Ovary (tissue), 3 donors: Measurements from ENCODE around the gene TUBGCP5.

Source experiments
- CTCF ChIP-seq, 3 donors: fragments of 450-650 bp in 2 of 3; fragments of 200-600 bp in 1 of 3; IDR thresholded peaks; one replicate each; pipeline versions ENCODE4 v1.5.1 to v1.8.0; 2016 to 2022; ENCODE audit warnings: antibody characterized with exemption in 3 of 3, mild to moderate bottlenecking in 1 of 3
- EP300 ChIP-seq: sonication (generic); formaldehyde crosslinking; IDR thresholded peaks from one replicate; pipeline ENCODE4 v1.6.1; 2017; ENCODE audit warnings: antibody characterized with exemption
- POLR2A ChIP-seq: fragments of 450-650 bp; IDR thresholded peaks from one replicate; pipeline ENCODE4 v1.6.1; 2017; ENCODE audit warnings: antibody characterized with exemption, mild to moderate bottlenecking, moderate library complexity
- donor health status: DM: no; HTN: no; CAD: no.

- TF ChIP-seq CTCF (IDR thresholded peaks at IDR 0.05) (no peak), EP300 (no peak), POLR2A (no peak)
Measured at GRCh38 chr15:22973286-22973685, 66.1 kb downstream of the TUBGCP5 start.
